NB4 (cell line): Measurements from ENCODE around the gene WDR38.

Experiments
- MYC ChIP-seq: IDR thresholded peaks from 2 replicates; pipeline ENCODE4 v1.6.1; 2011; ENCODE audit warnings: low read depth, low read length
- POLR2A ChIP-seq: IDR thresholded peaks from 2 replicates; pipeline ENCODE4 v1.6.1; 2011; ENCODE audit warnings: mild to moderate bottlenecking; ENCODE audit not compliant: insufficient read length; ENCODE audit errors: extremely low read depth
- TF ChIP-seq, protein P1 (sequence below): IDR thresholded peaks from one replicate; pipeline ENCODE4 v1.5.1; 2012; ENCODE audit warnings: low read depth, low read length
- TF ChIP-seq, protein P2 (sequence below): IDR thresholded peaks from 2 replicates; pipeline ENCODE4 v1.6.1; 2011; ENCODE audit warnings: low read depth, low read length

DNA sequence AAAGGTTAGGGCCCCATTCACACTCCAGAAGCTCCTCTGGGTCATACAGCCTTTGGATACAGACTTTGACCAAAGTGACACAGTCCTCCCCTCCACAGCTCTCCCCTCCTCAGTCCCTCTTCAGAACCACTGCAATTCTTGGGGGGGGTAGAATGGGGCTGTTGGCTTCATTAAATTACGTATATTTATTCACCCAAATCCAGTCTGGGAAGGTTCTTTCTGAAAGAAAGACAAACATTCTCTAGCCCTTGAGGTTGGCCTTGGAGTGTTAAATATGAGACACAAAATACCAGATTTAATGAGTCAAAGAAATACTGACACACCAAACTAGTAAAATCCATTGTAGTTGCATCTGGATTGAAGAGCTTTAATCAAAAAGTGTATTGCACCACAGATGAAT is 24.8 kb downstream of the WDR38 start:
- TF ChIP-seq, protein P1, sequence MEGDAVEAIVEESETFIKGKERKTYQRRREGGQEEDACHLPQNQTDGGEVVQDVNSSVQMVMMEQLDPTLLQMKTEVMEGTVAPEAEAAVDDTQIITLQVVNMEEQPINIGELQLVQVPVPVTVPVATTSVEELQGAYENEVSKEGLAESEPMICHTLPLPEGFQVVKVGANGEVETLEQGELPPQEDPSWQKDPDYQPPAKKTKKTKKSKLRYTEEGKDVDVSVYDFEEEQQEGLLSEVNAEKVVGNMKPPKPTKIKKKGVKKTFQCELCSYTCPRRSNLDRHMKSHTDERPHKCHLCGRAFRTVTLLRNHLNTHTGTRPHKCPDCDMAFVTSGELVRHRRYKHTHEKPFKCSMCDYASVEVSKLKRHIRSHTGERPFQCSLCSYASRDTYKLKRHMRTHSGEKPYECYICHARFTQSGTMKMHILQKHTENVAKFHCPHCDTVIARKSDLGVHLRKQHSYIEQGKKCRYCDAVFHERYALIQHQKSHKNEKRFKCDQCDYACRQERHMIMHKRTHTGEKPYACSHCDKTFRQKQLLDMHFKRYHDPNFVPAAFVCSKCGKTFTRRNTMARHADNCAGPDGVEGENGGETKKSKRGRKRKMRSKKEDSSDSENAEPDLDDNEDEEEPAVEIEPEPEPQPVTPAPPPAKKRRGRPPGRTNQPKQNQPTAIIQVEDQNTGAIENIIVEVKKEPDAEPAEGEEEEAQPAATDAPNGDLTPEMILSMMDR = no peak
- TF ChIP-seq, protein P2, sequence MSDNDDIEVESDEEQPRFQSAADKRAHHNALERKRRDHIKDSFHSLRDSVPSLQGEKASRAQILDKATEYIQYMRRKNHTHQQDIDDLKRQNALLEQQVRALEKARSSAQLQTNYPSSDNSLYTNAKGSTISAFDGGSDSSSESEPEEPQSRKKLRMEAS = no peak
- no peak for TF ChIP-seq POLR2A
- TF ChIP-seq MYC = no peak
